Vagina (tissue), 2 donors: ENCODE results near the gene TEX19. TPM values are rescaled to one million over a fixed set of nuclear protein-coding genes. Genes with fewer than 3 reads are reported as not detected.
A peak's percentile ranks its signal among the peaks of the same experiment; 100 is the strongest.

Source experiments
- DNase-seq, 2 donors: peaks; one replicate each; pipeline ENCODE4 v3.0.0-alpha.2; 2017; ENCODE audit errors: extremely low spot score in 2 of 2
- H3K27ac ChIP-seq: fragments of 200-600 bp; sonication (generic); one replicate; pipeline ENCODE4 v1.5.1; 2019
- H3K27me3 ChIP-seq: fragments of 200-600 bp; sonication (generic); one replicate; pipeline ENCODE4 v1.5.1; 2019
- H3K36me3 ChIP-seq, 2 donors: fragments of 200-600 bp; sonication (generic); one replicate each; pipeline ENCODE4 v1.5.1; 2017 to 2019
- H3K4me1 ChIP-seq: fragments of 200-600 bp; sonication (generic); one replicate; pipeline ENCODE4 v1.5.1; 2019
- H3K4me3 ChIP-seq, 2 donors: fragments of 200-600 bp; sonication (generic); 1 replicate in 1 of 2; 2 replicates in 1 of 2; pipeline ENCODE4 v1.5.1; 2016 to 2019
- H3K9me3 ChIP-seq: fragments of 200-600 bp; sonication (generic); one replicate; pipeline ENCODE4 v1.5.1; 2019
- POLR2A ChIP-seq, 2 donors: fragments of 450-650 bp; IDR thresholded peaks; one replicate each; pipeline ENCODE4 v1.6.1; 2017; ENCODE audit warnings: antibody characterized with exemption in 2 of 2, mild to moderate bottlenecking in 2 of 2, moderate library complexity in 2 of 2
- POLR2AphosphoS5 ChIP-seq, 2 donors: sonication (generic); formaldehyde crosslinking; IDR thresholded peaks; one replicate each; pipeline ENCODE4 v1.9.0; 2017; ENCODE audit warnings: antibody characterized with exemption in 2 of 2, mild to moderate bottlenecking in 2 of 2, low read depth in 1 of 2; ENCODE audit not compliant: insufficient read depth in 1 of 2
- intact Hi-C: fragments of 100-400 bp; cut with DNase I; formaldehyde crosslinking; loops from one replicate; pipeline ENCODE4 v1.15.1; 2023
- total RNA-seq: library from RNA; depleted of rRNA; stranded (reverse); fragments of >200 nt; gene quantifications from one replicate; pipeline ENCODE4 v1.2.3, GENCODE V29; 2016
- TF ChIP-seq, protein P1 (sequence below), 3 experiments: fragments of 450-650 bp in 2 of 3; fragments of 200-600 bp in 1 of 3; sonication (generic) in 1 of 3; IDR thresholded peaks; one replicate each; pipeline ENCODE4 v1.5.1; 2017 to 2019; ENCODE audit warnings: antibody characterized with exemption in 3 of 3, mild to moderate bottlenecking in 2 of 3, moderate library complexity in 2 of 3

TEX19 gene
- total RNA-seq, 1 donor from 2014 or later, result not detected

DNA sequence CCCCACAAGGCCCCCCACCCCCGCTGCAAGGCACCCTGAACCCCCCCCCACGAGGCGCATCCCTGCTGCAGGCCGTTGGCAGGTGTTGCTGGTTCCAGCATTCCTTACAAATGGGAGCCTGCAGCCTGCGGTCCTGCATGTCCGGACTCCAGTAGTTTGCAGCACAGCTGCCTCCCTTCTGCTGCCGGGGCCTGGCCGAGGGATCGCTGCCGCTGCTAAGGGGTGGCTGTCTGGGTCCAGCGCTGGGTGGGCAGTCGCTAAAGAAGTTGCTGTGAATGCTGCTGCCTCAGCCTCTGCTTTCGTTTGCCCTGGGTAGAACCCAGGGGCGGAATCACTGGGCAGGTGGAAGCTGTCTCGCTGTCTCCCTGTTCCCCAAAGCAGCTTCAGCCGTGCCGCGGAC lies 24.4 kb downstream of the TEX19 start:
- H3K4me3 ChIP-seq, result no peak overlapping the region
- H3K36me3 ChIP-seq, result no peaks in the 10 kb centered on the region
- intact Hi-C loops, result no loop called here
- TF ChIP-seq, protein P1, sequence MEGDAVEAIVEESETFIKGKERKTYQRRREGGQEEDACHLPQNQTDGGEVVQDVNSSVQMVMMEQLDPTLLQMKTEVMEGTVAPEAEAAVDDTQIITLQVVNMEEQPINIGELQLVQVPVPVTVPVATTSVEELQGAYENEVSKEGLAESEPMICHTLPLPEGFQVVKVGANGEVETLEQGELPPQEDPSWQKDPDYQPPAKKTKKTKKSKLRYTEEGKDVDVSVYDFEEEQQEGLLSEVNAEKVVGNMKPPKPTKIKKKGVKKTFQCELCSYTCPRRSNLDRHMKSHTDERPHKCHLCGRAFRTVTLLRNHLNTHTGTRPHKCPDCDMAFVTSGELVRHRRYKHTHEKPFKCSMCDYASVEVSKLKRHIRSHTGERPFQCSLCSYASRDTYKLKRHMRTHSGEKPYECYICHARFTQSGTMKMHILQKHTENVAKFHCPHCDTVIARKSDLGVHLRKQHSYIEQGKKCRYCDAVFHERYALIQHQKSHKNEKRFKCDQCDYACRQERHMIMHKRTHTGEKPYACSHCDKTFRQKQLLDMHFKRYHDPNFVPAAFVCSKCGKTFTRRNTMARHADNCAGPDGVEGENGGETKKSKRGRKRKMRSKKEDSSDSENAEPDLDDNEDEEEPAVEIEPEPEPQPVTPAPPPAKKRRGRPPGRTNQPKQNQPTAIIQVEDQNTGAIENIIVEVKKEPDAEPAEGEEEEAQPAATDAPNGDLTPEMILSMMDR (IDR thresholded peaks at IDR 0.05), result no peak
- no peak for TF ChIP-seq POLR2AphosphoS5 (IDR thresholded peaks at IDR 0.05; ENCODE audit: insufficient read depth in 1 of 2, low read depth in 1 of 2)
- no peak for TF ChIP-seq POLR2A (IDR thresholded peaks at IDR 0.05)
- no peaks in the 10 kb centered on the region for H3K9me3 ChIP-seq
- H3K27ac ChIP-seq, result no peak overlapping the region
- DNase-seq, result no peak
- H3K27me3 ChIP-seq, result no peaks in the 10 kb centered on the region
- H3K4me1 ChIP-seq, result peaks cover 28% of the 10 kb centered on the region

GRCh38 chr17:82384051-82384729 lies 25.1 kb downstream of the TEX19 start:
- Histone ChIP-seq H3K27ac (no peak overlapping the region), H3K9me3 (no peaks in the 10 kb centered on the region), H3K4me1 (peaks cover 28% of the 10 kb centered on the region), H3K36me3 (no peaks in the 10 kb centered on the region), H3K4me3 (no peak overlapping the region), H3K27me3 (no peaks in the 10 kb centered on the region)
- no peak for DNase-seq
- intact Hi-C loops, result no loop called here
- TF ChIP-seq POLR2AphosphoS5 (IDR thresholded peaks at IDR 0.05; ENCODE audit: insufficient read depth in 1 of 2, low read depth in 1 of 2) (no peak), POLR2A (IDR thresholded peaks at IDR 0.05) (no peak)
- TF ChIP-seq, protein P1 (IDR thresholded peaks at IDR 0.05), result no peak

DNA sequence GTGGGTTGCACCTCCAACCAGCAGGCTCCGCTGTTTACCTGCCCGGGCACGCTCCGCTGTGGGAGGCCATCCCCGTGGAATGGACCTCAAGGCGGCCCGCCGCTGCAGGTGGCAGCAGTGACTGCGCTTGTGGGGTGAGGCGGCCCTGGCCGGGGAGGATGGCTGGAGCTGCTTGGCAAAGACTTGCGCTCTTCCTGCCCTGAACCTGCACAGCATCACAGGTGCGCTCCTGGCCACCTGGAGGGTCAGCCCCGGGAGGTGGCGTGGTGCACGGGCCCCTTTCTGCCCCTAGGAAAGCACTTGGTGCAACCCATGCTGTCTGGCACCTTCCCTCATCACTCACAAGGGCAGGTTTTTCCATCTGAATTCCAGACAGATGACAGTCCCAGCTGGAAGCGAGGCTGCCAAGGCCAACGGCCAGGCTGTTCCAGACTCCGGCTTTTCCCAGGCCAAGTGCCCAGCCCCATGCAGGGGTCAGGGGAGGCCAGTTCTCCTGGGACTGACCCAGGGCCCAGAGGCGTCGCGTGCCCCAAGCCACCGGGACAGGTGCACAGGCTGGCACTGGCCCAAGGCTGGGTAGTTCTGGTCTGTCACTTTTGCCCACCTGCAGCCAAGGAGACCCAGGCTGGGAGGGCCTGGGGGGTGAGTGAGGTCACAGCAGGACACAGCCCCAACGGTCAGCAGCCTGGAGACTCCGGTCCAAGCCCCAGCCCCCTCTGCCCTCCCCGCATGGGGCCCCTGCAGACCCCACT lies 25.9 kb downstream of the TEX19 start:
- peak in 1 of 2 donors; percentile 15 for TF ChIP-seq POLR2AphosphoS5 (IDR thresholded peaks at IDR 0.05; ENCODE audit: insufficient read depth in 1 of 2, low read depth in 1 of 2)
- TF ChIP-seq, protein P1 (IDR thresholded peaks at IDR 0.05), result no peak
- Histone ChIP-seq H3K27me3 (no peaks in the 10 kb centered on the region), H3K4me3 (no peak overlapping the region), H3K4me1 (peaks cover 28% of the 10 kb centered on the region), H3K27ac (peak overlapping the region; percentile 72), H3K36me3 (no peaks in the 10 kb centered on the region), H3K9me3 (no peaks in the 10 kb centered on the region)
- intact Hi-C loops, result no loop called here
- DNase-seq, result no peak

GRCh38 chr17:82385559-82386254 lies 26.7 kb downstream of the TEX19 start:
- H3K27ac ChIP-seq, result peak overlapping the region; percentile 72
- intact Hi-C loops, result no loop called here

More at GRCh38 chr17:82385559-82386254, 26.7 kb downstream of the TEX19 start:
- H3K9me3 ChIP-seq, result no peaks in the 10 kb centered on the region
- H3K4me3 ChIP-seq, result no peak overlapping the region
- no peaks in the 10 kb centered on the region for H3K27me3 ChIP-seq
- H3K4me1 ChIP-seq, result peaks cover 28% of the 10 kb centered on the region
- H3K36me3 ChIP-seq, result no peaks in the 10 kb centered on the region
- no peak for TF ChIP-seq POLR2A (IDR thresholded peaks at IDR 0.05)
- TF ChIP-seq, protein P1 (IDR thresholded peaks at IDR 0.05), result no peak
- TF ChIP-seq POLR2AphosphoS5 (IDR thresholded peaks at IDR 0.05; ENCODE audit: insufficient read depth in 1 of 2, low read depth in 1 of 2), result no peak
- DNase-seq, result no peak
